ENCODE data around the gene SEMA4A.
"Not testable (repeated sequence)": the region's sequence is repeated elsewhere in the genome, so short reads cannot be mapped to it uniquely, and the experiment has no call there.

Gene SEMA4A

GRCh38 chr1:156119503-156120209 lies 33.7 kb upstream of the SEMA4A start:
- no peak for DNase-seq

GRCh38 chr1:156120318-156120717 lies 33.1 kb upstream of the SEMA4A start:
- DNase-seq = no peak

GRCh38 chr1:156121005-156121404 lies 32.4 kb upstream of the SEMA4A start:
- not testable (repeated sequence) for DNase-seq

GRCh38 chr1:156121457-156121856 lies 31.9 kb upstream of the SEMA4A start:
- no peak for DNase-seq

GRCh38 chr1:156122086-156122485 lies 31.3 kb upstream of the SEMA4A start:
- no peak for DNase-seq

- peak; percentile 49 for DNase-seq
Measured at GRCh38 chr1:156122519-156123355, 30.6 kb upstream of the SEMA4A start.

GRCh38 chr1:156123356-156124196 lies 29.8 kb upstream of the SEMA4A start:
- peak; percentile 99 for DNase-seq

GRCh38 chr1:156124557-156125483 lies 28.6 kb upstream of the SEMA4A start:
- no peak for DNase-seq

GRCh38 chr1:156125544-156125943 lies 27.8 kb upstream of the SEMA4A start:
- DNase-seq = not testable (repeated sequence)

- peak; percentile 30 for DNase-seq
Measured at GRCh38 chr1:156126043-156126629, 27.2 kb upstream of the SEMA4A start.

GRCh38 chr1:156126630-156127534 lies 26.5 kb upstream of the SEMA4A start:
- peak; percentile 30 for DNase-seq

- DNase-seq = no peak
Measured at GRCh38 chr1:156128308-156128653, 25.1 kb upstream of the SEMA4A start.

- no peak for DNase-seq
Measured at GRCh38 chr1:156128654-156129597, 24.5 kb upstream of the SEMA4A start.

GRCh38 chr1:156129687-156130577 lies 23.5 kb upstream of the SEMA4A start:
- DNase-seq = peak; percentile 77

GRCh38 chr1:156130578-156130942 lies 22.8 kb upstream of the SEMA4A start:
- no peak for DNase-seq

GRCh38 chr1:156134716-156135435 lies 18.5 kb upstream of the SEMA4A start:
- no peak for DNase-seq

GRCh38 chr1:156135930-156136871 lies 17.2 kb upstream of the SEMA4A start:
- DNase-seq = no peak

Data from DMS79 treated with DMSO at 0.1 percent for 48 hours (cell line).